HL-60 (cell line): ENCODE data around the gene GPR17.

ENCODE experiments used
- DNase-seq, 2 experiments: peaks; one replicate each; pipeline ENCODE4 v3.0.0-alpha.2; 2010 to 2020; ENCODE audit warnings: low read depth in 1 of 2, low spot score in 1 of 2
- H3K27ac ChIP-seq: fragments of 250-450 bp; sonication (Bioruptor Pico); replicated peaks from 2 replicates; pipeline ENCODE4 v1.5.1; 2020; ENCODE audit warnings: mild to moderate bottlenecking, moderate library complexity
- H3K27me3 ChIP-seq: fragments of 250-450 bp; sonication (Bioruptor Pico); 2 replicates; pipeline ENCODE4 v1.5.1; 2021; ENCODE audit warnings: mild to moderate bottlenecking, moderate library complexity; ENCODE audit not compliant: insufficient read depth, poor library complexity, severe bottlenecking
- H3K4me3 ChIP-seq: replicated peaks from 2 replicates; pipeline ENCODE4 v1.5.1; 2011; ENCODE audit warnings: mild to moderate bottlenecking, control low read depth, low read length; ENCODE audit not compliant: insufficient read depth
- CTCF ChIP-seq: IDR thresholded peaks from one replicate; pipeline ENCODE4 v1.5.1; 2011; ENCODE audit warnings: low read length, control low read depth, inconsistent platforms; ENCODE audit not compliant: insufficient read depth
- GABPA ChIP-seq: IDR thresholded peaks from 2 replicates; pipeline ENCODE4 v1.6.1; 2012; ENCODE audit warnings: low read depth
- POLR2AphosphoS5 ChIP-seq: IDR thresholded peaks from 2 replicates; pipeline ENCODE4 v1.6.1; 2012; ENCODE audit warnings: low read depth
- SPI1 ChIP-seq: IDR thresholded peaks from 2 replicates; pipeline ENCODE4 v1.6.1; 2012; ENCODE audit warnings: low read depth, mild to moderate bottlenecking, borderline replicate concordance
- TF ChIP-seq, protein P1 (sequence below): IDR thresholded peaks from 2 replicates; pipeline ENCODE4 v1.6.1; 2012; ENCODE audit warnings: low read depth; ENCODE audit not compliant: insufficient replicate concordance

Gene GPR17

DNA sequence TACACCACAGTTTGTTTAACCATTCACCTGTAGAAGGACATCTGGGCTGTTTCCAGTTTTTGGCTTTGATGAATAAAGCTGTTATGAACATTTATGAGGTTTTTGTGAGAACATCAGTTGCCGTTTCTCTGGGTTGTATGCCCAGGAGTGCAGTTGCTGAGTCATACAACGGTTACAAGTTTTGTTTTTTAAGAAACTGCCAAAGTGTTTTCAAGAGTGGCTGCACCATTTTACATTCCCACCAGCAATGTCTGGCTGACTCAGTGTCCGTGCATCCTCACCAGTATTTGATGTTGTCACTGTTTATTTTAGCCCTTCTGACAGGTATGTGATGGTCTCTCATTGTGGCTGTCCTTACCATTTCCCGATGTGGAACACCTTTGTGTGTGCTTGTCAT is 48.0 kb upstream of the GPR17 start:
- Histone ChIP-seq H3K27me3 (no peaks in the 10 kb centered on the region), H3K27ac (no peak overlapping the region), H3K4me3 (no peak overlapping the region)
- no peak for TF ChIP-seq CTCF
- TF ChIP-seq, protein P1, sequence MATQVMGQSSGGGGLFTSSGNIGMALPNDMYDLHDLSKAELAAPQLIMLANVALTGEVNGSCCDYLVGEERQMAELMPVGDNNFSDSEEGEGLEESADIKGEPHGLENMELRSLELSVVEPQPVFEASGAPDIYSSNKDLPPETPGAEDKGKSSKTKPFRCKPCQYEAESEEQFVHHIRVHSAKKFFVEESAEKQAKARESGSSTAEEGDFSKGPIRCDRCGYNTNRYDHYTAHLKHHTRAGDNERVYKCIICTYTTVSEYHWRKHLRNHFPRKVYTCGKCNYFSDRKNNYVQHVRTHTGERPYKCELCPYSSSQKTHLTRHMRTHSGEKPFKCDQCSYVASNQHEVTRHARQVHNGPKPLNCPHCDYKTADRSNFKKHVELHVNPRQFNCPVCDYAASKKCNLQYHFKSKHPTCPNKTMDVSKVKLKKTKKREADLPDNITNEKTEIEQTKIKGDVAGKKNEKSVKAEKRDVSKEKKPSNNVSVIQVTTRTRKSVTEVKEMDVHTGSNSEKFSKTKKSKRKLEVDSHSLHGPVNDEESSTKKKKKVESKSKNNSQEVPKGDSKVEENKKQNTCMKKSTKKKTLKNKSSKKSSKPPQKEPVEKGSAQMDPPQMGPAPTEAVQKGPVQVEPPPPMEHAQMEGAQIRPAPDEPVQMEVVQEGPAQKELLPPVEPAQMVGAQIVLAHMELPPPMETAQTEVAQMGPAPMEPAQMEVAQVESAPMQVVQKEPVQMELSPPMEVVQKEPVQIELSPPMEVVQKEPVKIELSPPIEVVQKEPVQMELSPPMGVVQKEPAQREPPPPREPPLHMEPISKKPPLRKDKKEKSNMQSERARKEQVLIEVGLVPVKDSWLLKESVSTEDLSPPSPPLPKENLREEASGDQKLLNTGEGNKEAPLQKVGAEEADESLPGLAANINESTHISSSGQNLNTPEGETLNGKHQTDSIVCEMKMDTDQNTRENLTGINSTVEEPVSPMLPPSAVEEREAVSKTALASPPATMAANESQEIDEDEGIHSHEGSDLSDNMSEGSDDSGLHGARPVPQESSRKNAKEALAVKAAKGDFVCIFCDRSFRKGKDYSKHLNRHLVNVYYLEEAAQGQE = no peak
- TF ChIP-seq POLR2AphosphoS5 = no peak
- TF ChIP-seq GABPA = no peak
- no peak for TF ChIP-seq SPI1
- no peak for DNase-seq

GRCh38 chr2:127598711-127599110 is 47.2 kb upstream of the GPR17 start:
- Histone ChIP-seq H3K4me3 (no peak overlapping the region), H3K27ac (no peak overlapping the region)

GRCh38 chr2:127599211-127599610 is 46.7 kb upstream of the GPR17 start:
- TF ChIP-seq SPI1 (no peak), CTCF (no peak), POLR2AphosphoS5 (no peak)
- H3K4me3 ChIP-seq = no peak overlapping the region
- H3K27me3 ChIP-seq = no peaks in the 10 kb centered on the region
- H3K27ac ChIP-seq = no peak overlapping the region
- no peak for DNase-seq

More at GRCh38 chr2:127598711-127599110, 47.2 kb upstream of the GPR17 start:
- TF ChIP-seq SPI1 = no peak
- DNase-seq = no peak
- H3K27me3 ChIP-seq = no peaks in the 10 kb centered on the region

- TF ChIP-seq CTCF = no peak
- no peak for TF ChIP-seq POLR2AphosphoS5
- no peak for TF ChIP-seq SPI1
- TF ChIP-seq, protein P1 = no peak
- no peak for TF ChIP-seq GABPA
Measured at GRCh38 chr2:127604986-127605385, 41.0 kb upstream of the GPR17 start.

More at GRCh38 chr2:127604986-127605385, 41.0 kb upstream of the GPR17 start:
- Histone ChIP-seq H3K27ac (no peak overlapping the region), H3K27me3 (no peaks in the 10 kb centered on the region), H3K4me3 (no peak overlapping the region)
- DNase-seq = no peak
